ENCODE data around the gene TNN.

GRCh38 chr1:175073633-175074032 lies 6.0 kb downstream of the TNN start:
- TF ChIP-seq CTCF (IDR thresholded peaks at IDR 0.05) (no peak), POLR2A (IDR thresholded peaks at IDR 0.05) (no peak)
